Stimulated activated CD8-positive, alpha-beta memory T cell treated with anti-CD3 and anti-CD28 coated beads, Interleukin-12 subunit alpha, Interleukin-12 subunit beta, amount 100 ng/mL, for 4 hours (primary cell): ENCODE data around the gene ENHO.

ENCODE experiments used
- DNase-seq: peaks from one replicate; pipeline ENCODE4 v3.0.0-alpha.2; 2020; ENCODE audit warnings: low read depth

ENHO gene

GRCh38 chr9:34475097-34475496 is 47.7 kb downstream of the ENHO start:
- DNase-seq, result no peak
